ENCODE measurements around the gene TTYH3. TPM values are rescaled to one million over a fixed set of nuclear protein-coding genes. Genes with fewer than 3 reads are reported as not detected.

TTYH3 gene
- total RNA-seq, 1 donor from 2014 or later: 106 TPM

DNA sequence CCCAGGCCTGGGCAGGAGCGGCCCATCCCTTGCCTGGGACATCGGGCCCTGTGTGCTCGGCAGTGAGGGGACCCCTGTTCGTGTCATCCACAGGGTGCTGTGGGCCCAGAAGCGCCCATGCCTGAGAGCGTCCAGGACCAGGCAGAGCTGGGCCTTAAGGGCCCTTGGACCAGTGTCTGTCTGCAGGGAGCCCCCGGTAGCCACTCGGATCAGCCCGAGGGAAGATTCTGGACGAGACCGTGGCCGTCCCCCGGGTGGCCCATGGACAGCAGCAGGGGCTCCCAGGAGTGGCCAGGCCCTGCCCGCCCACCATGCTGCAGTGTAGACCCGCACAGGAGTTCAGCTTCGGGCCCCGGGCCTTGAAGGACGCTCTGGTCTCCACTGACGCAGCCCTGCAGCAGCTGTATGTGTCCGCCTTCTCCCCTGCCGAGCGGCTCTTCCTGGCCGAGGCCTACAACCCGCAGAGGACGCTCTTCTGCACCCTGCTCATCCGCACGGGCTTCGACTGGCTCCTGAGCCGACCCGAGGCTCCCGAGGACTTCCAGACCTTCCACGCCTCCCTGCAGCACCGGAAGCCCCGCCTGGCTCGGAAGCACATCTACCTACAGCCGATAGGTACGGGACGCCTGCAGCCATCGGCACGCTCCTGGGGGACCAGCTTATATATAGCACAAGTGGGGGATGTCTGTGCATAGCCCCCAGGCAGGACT lies 68.5 kb downstream of the TTYH3 start:
- Histone ChIP-seq H3K27me3 (ENCODE audit: control insufficient read depth, insufficient read depth, low read length) (no peaks in the 10 kb centered on the region), H3K4me3 (ENCODE audit: low read depth, low read length) (no peak overlapping the region), H3K36me3 (ENCODE audit: control insufficient read depth, insufficient read depth, low read length) (no peaks in the 10 kb centered on the region)
- no peak for DNase-seq (ENCODE audit: low read depth)
- TF ChIP-seq, protein P1, sequence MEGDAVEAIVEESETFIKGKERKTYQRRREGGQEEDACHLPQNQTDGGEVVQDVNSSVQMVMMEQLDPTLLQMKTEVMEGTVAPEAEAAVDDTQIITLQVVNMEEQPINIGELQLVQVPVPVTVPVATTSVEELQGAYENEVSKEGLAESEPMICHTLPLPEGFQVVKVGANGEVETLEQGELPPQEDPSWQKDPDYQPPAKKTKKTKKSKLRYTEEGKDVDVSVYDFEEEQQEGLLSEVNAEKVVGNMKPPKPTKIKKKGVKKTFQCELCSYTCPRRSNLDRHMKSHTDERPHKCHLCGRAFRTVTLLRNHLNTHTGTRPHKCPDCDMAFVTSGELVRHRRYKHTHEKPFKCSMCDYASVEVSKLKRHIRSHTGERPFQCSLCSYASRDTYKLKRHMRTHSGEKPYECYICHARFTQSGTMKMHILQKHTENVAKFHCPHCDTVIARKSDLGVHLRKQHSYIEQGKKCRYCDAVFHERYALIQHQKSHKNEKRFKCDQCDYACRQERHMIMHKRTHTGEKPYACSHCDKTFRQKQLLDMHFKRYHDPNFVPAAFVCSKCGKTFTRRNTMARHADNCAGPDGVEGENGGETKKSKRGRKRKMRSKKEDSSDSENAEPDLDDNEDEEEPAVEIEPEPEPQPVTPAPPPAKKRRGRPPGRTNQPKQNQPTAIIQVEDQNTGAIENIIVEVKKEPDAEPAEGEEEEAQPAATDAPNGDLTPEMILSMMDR (IDR thresholded peaks at IDR 0.05; ENCODE audit: insufficient read depth, low read length, poor library complexity, severe bottlenecking): no peak

DNA sequence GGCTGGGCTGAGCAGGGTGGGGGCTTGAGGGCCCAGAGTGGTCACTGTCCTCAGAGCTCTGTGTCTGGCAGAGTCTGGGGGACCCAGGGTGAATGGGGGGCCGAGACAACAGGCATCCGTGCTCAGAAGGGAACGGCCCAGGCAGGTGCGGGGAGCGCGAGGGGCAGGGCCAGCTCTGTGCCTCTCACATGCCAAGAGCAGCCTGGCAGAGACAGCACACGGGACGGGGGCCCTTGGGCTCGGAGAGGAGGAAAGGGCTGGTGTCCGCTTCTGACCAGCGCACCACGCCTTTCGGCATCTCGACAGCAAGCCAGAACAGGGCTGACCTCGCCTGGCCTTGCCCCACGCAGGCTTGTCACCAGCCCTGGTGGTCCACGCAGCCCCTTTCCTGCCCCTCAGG lies 69.6 kb downstream of the TTYH3 start:
- TF ChIP-seq, protein P1 (IDR thresholded peaks at IDR 0.05; ENCODE audit: insufficient read depth, low read length, poor library complexity, severe bottlenecking): no peak
- H3K4me3 ChIP-seq (ENCODE audit: low read depth, low read length): no peak overlapping the region
- DNase-seq (ENCODE audit: low read depth): no peak
- H3K27me3 ChIP-seq (ENCODE audit: control insufficient read depth, insufficient read depth, low read length): no peaks in the 10 kb centered on the region
- H3K36me3 ChIP-seq (ENCODE audit: control insufficient read depth, insufficient read depth, low read length): no peaks in the 10 kb centered on the region

DNA sequence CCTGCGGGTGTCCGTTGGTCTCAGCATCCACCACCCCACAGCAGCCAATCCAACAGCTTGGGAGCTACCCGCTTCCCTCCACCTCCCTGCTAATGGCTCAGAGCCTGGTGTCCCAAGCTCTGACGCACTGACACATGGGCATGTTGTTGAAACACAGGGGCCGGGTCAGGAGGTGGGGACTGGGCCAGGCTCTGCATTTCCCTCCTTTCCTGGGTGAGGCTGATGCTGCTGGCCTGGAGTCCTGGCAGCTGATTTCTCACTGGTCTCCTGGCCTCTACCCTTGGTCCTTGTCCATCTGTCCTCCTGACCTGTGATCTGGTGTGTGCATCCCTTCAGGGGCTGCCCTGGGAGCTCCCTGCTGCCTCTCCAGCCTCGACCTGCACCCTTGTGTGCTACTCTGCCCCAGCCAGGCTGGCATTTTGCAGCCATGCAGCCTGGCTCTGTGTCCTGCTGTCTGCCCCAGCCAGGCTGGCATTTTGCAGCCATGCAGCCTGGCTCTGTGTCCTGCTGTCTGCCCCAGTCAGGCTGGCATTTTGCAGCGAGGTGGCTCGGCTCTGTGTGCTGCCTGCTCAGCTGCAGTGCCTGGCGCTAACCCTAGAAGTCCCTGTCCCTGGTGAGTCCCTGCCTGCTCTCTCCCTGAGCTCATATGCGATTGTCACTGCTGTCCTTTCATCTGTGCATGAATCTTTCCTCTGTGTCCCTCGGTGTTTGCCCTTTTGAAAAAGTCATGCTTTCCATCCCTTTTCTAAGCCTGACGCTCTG lies 70.2 kb downstream of the TTYH3 start:
- no peaks in the 10 kb centered on the region for H3K36me3 ChIP-seq (ENCODE audit: control insufficient read depth, insufficient read depth, low read length)
- TF ChIP-seq, protein P1 (IDR thresholded peaks at IDR 0.05; ENCODE audit: insufficient read depth, low read length, poor library complexity, severe bottlenecking): no peak
- no peak overlapping the region for H3K4me3 ChIP-seq (ENCODE audit: low read depth, low read length)
- H3K27me3 ChIP-seq (ENCODE audit: control insufficient read depth, insufficient read depth, low read length): no peaks in the 10 kb centered on the region
- no peak for DNase-seq (ENCODE audit: low read depth)

DNA sequence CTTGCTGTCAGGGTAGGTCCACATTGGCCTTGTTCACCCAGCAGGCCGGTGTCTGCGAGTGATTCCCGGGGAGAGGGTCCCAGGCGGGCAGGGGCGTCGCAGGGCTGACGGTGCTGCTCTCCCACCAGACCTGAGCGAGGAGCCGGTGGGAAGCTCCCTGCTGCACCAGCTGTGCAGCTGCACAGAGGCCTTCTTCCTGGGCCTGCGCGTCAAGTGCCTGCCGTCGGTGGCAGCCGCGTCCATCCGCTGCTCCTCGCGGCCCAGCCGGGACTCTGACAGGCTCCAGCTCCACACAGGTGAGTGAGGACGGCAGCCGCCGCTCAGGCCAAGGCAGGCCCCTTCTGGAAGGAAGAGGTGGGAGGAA lies 70.8 kb downstream of the TTYH3 start:
- H3K36me3 ChIP-seq (ENCODE audit: control insufficient read depth, insufficient read depth, low read length): no peaks in the 10 kb centered on the region
- no peak overlapping the region for H3K4me3 ChIP-seq (ENCODE audit: low read depth, low read length)
- no peaks in the 10 kb centered on the region for H3K27me3 ChIP-seq (ENCODE audit: control insufficient read depth, insufficient read depth, low read length)
- TF ChIP-seq, protein P1 (IDR thresholded peaks at IDR 0.05; ENCODE audit: insufficient read depth, low read length, poor library complexity, severe bottlenecking): no peak
- DNase-seq (ENCODE audit: low read depth): no peak

DNA sequence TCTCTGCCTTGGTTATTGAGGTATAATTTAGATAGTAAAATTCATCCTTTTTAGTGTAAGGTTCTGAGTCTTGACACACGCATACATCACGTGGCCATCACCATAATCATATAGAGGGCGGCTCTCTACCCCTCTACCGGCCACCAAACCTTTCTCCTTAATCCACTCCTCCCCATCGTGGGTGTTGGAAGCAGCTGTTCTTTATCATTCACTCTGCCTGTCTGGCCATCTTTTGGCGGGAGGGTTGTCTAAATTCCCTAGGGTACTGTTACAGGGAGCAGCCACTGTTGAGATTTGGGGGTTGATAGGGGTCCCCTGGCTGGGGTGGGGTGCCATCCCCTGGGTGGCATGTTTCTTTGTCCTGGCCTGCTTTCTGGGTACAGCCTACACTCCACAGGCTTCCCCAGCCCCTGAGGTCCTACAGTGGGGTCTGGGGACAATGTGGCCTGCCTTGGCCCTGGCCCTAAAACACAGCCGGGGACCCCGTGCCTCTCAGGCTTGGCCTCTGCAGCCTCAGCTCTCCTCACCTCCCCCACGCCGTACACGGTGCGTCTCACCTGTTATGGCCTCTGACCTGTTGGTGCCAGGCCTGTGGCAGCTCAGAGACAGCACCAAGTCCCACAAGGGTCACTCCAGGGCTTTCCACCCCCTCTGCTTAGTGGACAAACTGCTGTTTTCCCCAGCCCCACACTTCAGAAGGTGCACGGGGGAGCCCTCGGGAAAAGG lies 73.7 kb downstream of the TTYH3 start:
- Histone ChIP-seq H3K27me3 (ENCODE audit: control insufficient read depth, insufficient read depth, low read length) (peaks cover under 1% of the 10 kb centered on the region), H3K4me3 (ENCODE audit: low read depth, low read length) (no peak overlapping the region), H3K36me3 (ENCODE audit: control insufficient read depth, insufficient read depth, low read length) (no peaks in the 10 kb centered on the region)
- DNase-seq (ENCODE audit: low read depth): no peak
- TF ChIP-seq, protein P1 (IDR thresholded peaks at IDR 0.05; ENCODE audit: insufficient read depth, low read length, poor library complexity, severe bottlenecking): no peak

All from kidney epithelial cell (primary cell).